ENCODE data around the gene CRYAB.
"Not testable (repeated sequence)": the region's sequence is repeated elsewhere in the genome, so short reads cannot be mapped to it uniquely, and the experiment has no call there.

The CRYAB gene

GRCh38 chr11:111936040-111936540, 24.5 kb upstream of the CRYAB start:
- no peak for DNase-seq (ENCODE audit: extremely low spot score)
- TF ChIP-seq CTCF (IDR thresholded peaks at IDR 0.05; ENCODE audit: control extremely low read depth, extremely low read depth, low read depth, missing control alignments): no peak
- ChIA-PET POLR2A (interaction anchor here (1.6 kb wide), 1 partner anchor 9 kb away, joined by 3 read pairs; no protein-coding TSS in a partner anchor), CTCF (interaction anchor here (1.1 to 10.6 kb wide), 8 partner anchors 8 to 1354 kb away, joined by 3 to 138 read pairs (median 6); no protein-coding TSS in a partner anchor)

GRCh38 chr11:111935317-111936039, 23.9 kb upstream of the CRYAB start:
- ChIA-PET POLR2A (interaction anchor here (1.6 kb wide), 1 partner anchor 8 kb away, joined by 3 read pairs; no protein-coding TSS in a partner anchor), CTCF (interaction anchor here (1.1 to 10.6 kb wide), 10 partner anchors 8 to 1354 kb away, joined by 3 to 138 read pairs (median 4); no protein-coding TSS in a partner anchor)
- TF ChIP-seq CTCF (IDR thresholded peaks at IDR 0.05; ENCODE audit: control extremely low read depth, extremely low read depth, low read depth, missing control alignments): no peak
- no peak for DNase-seq (ENCODE audit: extremely low spot score)

GRCh38 chr11:111934306-111934705, 22.7 kb upstream of the CRYAB start:
- no peak for DNase-seq (ENCODE audit: extremely low spot score)
- ChIA-PET POLR2A (no interaction called here), CTCF (interaction anchor here (1.0 to 10.6 kb wide), 11 partner anchors 9 to 346 kb away, joined by 3 to 138 read pairs (median 4); no protein-coding TSS in a partner anchor)
- no peak for TF ChIP-seq CTCF (IDR thresholded peaks at IDR 0.05; ENCODE audit: control extremely low read depth, extremely low read depth, low read depth, missing control alignments)

GRCh38 chr11:111933872-111934271, 22.3 kb upstream of the CRYAB start:
- DNase-seq (ENCODE audit: extremely low spot score): no peak
- POLR2A ChIA-PET: no interaction called here
- CTCF ChIA-PET: interaction anchor here (1.0 to 10.6 kb wide), 10 partner anchors 10 to 346 kb away, joined by 3 to 138 read pairs (median 4); no protein-coding TSS in a partner anchor
- TF ChIP-seq CTCF (IDR thresholded peaks at IDR 0.05; ENCODE audit: control extremely low read depth, extremely low read depth, low read depth, missing control alignments): no peak

GRCh38 chr11:111933176-111933575, 21.6 kb upstream of the CRYAB start:
- CTCF ChIA-PET: interaction anchor here (1.0 to 10.6 kb wide), 5 partner anchors 11 to 83 kb away, joined by 3 to 138 read pairs (median 7); no protein-coding TSS in a partner anchor
- DNase-seq (ENCODE audit: extremely low spot score); POLR2A ChIA-PET: not testable (repeated sequence)

- no peak for TF ChIP-seq CTCF (IDR thresholded peaks at IDR 0.05; ENCODE audit: control extremely low read depth, extremely low read depth, low read depth, missing control alignments)
- ChIA-PET POLR2A (no interaction called here), CTCF (interaction anchor here (0.8 to 10.6 kb wide), 14 partner anchors 8 to 243 kb away, joined by 3 to 138 read pairs (median 7); partner anchors contain the start of gene BCO2)
- DNase-seq (ENCODE audit: extremely low spot score): no peak
These were observed 21.0 kb upstream of the CRYAB start for GRCh38 chr11:111932611-111932950.

- ChIA-PET CTCF (interaction anchor here (1.2 to 3.4 kb wide), 7 partner anchors 10 to 180 kb away, joined by 3 to 38 read pairs (median 8); no protein-coding TSS in a partner anchor), POLR2A (no interaction called here)
- DNase-seq (ENCODE audit: extremely low spot score): no peak
- TF ChIP-seq CTCF (IDR thresholded peaks at IDR 0.05; ENCODE audit: control extremely low read depth, extremely low read depth, low read depth, missing control alignments): no peak
These were observed 18.9 kb upstream of the CRYAB start for GRCh38 chr11:111930472-111930871.

Data from GM10248 (cell line).